Stimulated activated CD4-positive, alpha-beta T cell treated with anti-CD3 and anti-CD28 coated beads, Interleukin-15, amount 100 ng/mL, for 48 hours (primary cell): ENCODE measurements around the gene MAEL.

Experiments
- DNase-seq, 2 donors: peaks; one replicate each; pipeline ENCODE4 v3.0.0-alpha.2; 2020; ENCODE audit warnings: low read depth in 2 of 2

Gene MAEL

DNA sequence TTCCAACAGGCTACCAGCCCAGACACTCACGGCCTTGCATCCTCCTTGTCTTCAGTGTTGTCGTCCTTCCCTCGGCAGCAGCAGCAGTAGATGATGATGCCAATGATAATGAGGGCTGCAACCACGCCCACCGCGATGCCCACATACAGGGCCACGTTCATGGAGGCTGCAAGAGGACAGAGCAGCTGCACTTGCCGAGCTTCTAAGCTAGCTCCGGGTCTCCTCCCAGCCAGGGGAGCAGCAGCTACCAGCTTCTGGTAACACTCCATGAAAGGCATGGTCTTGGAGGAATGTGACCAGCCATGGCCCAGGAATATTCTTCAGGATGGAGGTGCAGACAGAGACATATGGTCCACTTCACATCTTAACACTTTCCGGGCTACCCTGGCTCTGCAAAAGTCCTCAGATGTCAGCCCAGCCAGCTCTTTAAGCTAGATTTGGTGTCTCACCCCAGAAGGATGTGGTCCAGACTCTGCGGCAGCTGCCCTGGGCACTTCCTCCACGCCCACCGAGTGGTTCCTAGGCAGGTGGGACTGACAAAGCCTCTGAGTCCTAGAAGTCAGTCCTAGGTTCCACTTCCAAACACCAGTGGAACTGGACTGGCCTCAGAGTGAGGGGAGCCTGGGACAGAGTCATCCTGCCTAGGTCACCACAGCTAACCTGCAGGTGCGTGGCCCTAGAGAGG lies 66.0 kb downstream of the MAEL start:
- no peak for DNase-seq

DNA sequence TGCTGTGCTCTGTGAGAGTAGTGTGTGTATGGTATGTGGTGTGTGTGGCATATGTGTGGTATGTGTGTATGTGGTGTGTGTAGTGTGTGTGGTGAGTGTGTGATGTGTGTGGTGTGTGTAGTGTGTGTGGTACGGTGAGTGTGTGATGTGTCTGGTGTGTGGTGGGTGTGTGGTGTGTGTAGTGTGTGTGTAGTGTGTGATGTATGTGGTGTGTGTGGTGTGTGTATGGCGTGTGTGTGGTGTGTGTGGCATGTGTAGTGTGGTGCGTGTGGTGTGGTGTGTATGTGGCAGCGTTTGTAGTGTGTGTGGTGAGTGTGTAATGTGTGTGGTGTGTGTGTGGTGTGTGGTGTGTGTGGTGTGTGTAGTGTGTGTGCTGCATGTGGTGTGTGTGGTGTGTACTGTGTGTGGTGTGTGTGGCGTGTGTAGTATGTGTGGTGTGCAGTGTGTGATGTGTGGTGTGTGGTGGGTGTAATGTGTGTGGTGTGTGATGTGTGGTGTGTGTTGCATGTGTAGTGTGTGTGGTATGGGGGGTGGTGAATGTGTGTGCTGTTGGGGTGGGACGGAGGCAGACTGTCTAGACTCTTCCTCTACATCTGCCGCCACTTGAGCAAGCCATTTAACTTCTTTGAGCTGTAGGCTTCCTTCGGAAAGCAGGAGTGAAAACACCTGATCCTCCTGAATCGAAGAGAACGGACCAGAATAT lies 67.6 kb downstream of the MAEL start:
- no peak for DNase-seq

DNA sequence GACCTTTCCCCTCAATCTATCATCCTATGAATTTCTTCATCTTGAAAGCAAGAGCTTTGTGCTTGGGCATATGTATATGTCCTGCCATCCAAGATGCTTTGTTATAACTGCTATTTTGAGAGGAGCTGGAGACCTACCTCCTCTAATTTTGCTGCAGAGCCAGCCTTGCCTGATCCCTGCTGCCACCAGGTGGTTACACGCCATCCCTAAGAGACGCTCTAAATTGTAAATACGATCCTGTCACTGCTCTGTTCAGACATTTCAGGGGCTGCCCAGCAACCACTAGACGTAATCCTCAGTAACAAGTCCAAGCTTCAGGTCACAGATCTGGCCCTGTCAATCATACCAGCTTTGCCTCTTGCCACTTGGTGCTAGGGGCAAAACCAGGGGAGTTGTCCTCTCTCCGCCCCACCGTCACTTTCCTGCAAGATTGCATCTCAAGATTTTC lies 68.2 kb downstream of the MAEL start:
- DNase-seq = peak in 1 of 2 donors; percentile 23

DNA sequence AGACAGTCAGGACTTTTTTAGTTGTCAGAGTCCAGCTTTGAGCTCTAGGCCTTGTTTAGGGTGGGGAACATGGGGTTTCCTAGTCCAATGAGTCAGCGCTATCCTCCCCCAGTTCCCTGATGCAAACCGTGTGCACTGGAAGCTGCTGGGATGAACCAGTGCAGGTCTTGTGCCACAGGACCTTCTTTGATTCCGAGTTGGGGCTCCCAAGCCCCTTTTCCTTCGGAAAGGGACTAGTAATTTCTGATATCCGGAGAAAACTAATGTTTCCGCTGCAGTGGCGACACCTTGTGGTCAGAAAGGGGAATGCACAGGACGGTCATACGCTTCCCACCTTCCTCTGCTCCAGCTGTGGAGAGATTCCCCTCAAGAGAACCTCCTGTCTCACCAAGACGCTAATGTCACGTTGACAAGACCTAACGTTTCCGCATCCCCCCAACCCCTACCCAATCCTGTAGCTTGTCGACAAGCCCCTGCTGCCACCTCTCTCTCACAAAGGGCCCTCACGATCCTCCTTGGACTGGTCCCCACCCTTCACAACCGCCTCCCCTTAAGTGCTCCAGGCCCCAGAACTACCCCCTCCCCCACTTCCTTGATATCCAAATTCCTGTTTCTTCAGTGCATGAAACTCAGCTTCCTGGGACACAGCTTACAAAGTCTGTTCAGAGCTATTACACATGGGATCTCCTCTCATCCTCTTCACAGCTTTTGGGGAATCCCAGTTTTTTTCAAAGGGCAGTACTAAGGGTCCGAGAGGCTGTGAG lies 70.1 kb downstream of the MAEL start:
- peak; percentile 43 to 63 for DNase-seq

DNA sequence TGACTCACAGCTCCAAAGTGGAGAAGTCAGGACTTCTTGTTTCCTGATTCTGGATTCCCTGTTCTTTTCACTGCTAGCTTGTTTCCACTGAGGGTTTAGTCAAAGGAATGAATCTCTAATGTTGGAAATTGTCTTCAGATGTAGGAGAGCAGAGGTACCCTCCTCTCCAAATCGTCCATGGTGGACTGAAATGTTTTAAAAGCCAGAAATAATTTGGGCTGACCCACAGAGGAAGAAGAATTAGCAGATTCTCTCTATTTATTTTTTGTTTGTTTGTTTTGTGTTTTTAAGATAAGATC lies 70.7 kb downstream of the MAEL start:
- no peak for DNase-seq

DNA sequence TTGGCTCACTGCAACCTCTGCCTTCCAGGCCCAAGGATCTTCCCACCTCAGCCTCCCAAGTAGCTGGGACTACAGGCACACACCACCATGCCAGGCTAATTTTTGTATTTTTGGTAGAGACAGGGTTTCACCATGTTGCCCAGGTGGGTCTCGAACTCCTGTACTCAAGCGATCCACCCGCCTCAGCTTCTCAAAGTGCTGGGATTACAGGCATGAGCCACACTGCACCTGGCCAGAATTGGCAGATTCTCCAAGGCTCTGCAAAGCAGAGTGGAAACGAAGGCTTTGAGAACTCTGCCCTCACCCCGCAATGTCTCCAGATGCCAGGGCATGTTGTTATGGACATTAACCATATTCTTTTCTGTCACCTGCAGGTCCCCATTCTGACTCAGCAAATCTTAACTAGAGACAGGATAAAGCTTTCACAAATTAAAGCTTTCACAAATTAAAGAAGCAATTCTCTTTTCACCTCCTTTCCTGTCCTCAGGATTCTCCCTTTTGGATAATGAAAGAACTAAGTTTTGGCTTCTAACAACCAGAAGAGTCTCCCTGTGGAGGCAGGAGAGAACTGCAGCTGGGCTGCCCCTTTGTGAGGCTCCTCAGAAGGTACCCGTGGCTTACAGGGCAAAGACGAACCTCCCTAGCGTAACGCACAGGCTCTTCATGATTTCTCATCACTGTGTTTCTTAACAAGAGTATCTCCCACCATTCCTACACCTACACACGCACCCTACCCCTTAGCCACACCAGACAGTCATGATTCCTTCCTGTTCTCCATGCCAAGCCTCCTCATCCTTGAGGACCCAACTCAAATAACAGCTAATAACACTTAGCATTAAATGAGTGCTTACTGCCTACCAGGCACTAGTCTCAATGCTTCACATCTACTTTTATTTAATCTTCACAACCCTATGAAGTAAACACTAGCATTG lies 71.3 kb downstream of the MAEL start:
- no peak for DNase-seq

DNA sequence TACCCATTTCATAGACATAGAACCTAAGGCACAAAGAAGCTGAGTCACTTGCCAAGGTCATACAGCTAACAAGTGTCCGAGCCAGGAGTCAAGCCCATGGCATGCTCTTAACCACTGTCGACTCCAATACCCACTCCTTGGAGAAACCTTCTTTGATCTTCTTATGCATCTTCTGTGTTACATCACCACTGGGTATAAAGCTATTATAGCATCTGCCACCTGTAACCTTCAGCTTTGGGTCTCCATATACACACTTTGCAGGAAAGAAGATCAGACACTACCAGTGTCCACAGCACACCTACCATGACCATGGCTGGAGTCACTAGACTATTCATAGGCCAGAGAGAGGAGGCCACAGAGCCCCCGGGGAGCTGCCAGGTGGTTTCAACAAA lies 72.0 kb downstream of the MAEL start:
- no peak for DNase-seq

DNA sequence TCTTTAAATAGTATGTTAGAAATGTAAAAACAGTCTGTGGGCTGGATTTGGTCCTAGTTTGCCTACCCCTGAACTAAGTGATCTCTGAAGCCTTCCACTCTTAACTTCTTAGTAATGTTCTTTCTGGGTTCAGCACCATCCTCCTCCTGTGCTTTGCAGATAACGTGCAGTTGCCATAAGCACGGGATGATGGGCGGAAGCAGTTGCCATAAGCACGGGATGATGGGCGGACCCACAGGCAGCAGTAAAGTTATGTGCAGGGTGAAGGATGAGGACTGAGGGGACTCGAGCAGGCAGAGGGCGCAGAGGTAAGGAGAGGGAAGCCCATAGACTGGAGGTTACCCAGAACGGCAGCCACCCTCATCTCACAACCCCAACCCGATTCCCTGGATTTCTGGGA lies 75.5 kb downstream of the MAEL start:
- no peak for DNase-seq

DNA sequence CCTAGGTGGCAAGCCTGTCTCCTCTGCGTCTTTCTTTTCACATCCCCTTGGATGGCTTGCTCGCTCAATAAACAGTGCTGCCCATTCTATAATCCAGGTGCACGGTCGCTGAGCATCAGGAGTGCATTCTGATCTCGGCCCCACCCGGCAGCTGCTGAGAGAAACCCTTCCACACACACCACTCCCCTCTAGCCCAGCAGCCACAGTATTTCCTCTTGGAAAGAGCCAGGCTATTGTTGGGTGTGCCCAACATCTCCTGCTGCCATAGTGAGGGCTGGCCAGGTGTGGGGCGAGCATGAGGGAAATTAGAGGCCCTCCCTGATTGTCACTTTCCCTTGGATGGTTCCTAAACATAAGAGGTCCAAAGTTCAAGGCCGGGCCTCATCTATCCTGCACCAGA lies 76.4 kb downstream of the MAEL start:
- no peak for DNase-seq

DNA sequence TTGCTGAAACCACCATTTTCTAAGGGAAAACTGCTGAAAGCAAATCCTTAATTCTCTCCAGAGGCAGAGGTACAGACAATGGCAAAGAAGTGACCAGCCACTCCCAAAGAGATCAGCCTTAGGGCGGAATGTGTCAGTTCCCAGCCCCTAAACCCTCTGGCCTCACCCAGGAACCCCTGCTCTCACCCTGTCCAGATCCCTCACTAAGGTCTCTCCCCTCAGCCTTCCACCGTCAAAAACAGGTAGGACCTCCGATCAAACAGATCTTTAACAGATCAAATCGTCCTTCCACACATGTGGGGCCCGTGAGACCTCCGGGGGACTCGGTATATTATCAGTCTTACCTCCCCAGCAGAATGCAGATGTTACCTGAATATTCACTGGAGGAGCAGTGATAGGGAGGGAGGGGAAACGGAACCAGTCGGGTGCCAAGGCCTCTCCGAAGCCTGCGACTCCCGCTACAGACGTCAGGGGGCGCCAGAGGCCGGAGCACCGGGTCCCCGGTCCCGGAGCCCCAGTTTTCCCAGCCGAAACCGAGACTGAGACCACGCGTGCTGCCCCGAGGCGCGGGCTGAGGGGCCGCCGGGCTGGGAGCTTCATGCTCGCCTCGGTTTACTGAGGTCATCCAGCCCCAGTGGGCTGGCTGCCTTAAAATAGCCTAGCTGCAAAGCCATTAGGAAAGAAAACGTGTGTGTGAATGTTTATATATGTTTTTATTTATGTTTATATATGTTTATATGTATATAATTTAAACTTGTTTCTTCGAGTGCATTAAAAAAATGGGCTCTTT lies 77.4 kb downstream of the MAEL start:
- peak; percentile 57 to 76 for DNase-seq

DNA sequence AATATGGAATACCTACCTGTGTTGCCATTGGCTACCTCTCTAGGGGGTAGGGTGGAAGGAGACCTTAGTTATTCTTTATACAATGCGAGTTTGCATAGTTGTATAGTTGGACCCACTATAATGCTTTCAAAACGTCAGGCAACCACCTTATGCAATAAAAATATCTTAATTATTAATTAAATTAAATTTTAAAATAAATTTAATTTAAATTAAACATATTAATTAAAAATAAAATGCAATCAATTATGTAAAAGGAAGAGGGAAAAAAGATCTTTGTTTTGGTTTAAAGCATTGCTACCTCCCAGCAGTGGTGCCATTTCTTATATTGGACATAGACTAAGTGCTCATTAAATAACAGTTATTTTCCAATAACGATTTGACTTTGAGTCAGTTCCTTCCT lies 78.8 kb downstream of the MAEL start:
- DNase-seq = no peak

DNA sequence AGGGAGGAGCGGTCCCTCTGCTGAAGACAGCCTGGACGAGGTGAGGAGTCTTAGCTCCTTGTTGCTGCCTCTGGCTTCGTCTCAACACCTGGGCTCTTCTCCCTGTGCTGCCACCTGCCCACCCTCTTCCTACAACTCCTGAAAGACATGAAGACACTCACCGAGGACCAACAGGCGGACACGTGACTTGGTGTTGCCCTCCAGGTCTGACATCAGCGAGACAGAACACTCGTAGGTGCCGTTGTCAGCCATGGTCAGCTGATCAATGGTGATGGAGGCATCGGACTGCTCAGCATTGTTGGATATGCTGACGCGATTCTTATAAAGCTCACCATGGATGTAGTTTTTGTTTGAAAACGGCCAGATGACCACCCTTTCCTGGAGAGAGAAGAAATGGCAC lies 79.7 kb downstream of the MAEL start:
- DNase-seq = no peak

DNA sequence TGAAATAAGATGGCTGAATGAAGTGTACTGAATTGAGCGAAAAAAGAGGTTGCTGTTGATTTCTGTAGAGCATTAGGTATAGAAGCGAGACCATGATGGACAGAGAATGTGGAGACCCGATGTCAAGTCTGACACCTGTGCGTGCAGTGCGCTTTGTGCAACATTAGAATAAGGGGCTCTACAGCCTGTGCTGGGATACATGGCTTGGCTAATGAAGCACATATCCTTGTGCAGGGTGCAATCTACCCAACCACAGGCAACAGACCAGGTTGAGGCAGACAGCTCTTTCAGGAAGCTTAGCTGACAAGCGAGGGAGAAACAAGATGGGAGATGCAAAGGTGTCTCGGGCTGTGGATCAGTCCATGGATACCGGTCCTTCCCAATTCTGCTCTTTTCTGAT lies 82.2 kb downstream of the MAEL start:
- no peak for DNase-seq
